Omental fat pad (tissue), 4 donors: ENCODE data around the gene CCM2. TPM values are rescaled to one million over a fixed set of nuclear protein-coding genes. Genes with fewer than 3 reads are reported as not detected.
A peak's percentile ranks its signal among the peaks of the same experiment; 100 is the strongest.

Source experiments
- ATAC-seq: fragments of 150-250 bp; one replicate; pipeline ENCODE4 v1.9.1; 2016; ENCODE audit warnings: mild to moderate bottlenecking, moderate library complexity; ENCODE audit not compliant: low FRiP score
- DNase-seq: peaks from one replicate; pipeline ENCODE4 v3.0.0-alpha.2; 2019; ENCODE audit warnings: low spot score
- CTCF ChIP-seq, 3 donors: fragments of 450-650 bp; IDR thresholded peaks; one replicate each; pipeline ENCODE4 v1.5.1; 2016 to 2017; ENCODE audit warnings: antibody characterized with exemption in 3 of 3, mild to moderate bottlenecking in 3 of 3, moderate library complexity in 2 of 3
- total RNA-seq, 4 donors: library from RNA; depleted of rRNA; stranded (reverse); fragments of >200 nt; gene quantifications; one replicate each; pipeline ENCODE4 v1.1.0, GENCODE V29; 2016

Gene CCM2
- total RNA-seq = 10 to 100 TPM; 40.5 to 61.7 (median 57.6) TPM

DNA sequence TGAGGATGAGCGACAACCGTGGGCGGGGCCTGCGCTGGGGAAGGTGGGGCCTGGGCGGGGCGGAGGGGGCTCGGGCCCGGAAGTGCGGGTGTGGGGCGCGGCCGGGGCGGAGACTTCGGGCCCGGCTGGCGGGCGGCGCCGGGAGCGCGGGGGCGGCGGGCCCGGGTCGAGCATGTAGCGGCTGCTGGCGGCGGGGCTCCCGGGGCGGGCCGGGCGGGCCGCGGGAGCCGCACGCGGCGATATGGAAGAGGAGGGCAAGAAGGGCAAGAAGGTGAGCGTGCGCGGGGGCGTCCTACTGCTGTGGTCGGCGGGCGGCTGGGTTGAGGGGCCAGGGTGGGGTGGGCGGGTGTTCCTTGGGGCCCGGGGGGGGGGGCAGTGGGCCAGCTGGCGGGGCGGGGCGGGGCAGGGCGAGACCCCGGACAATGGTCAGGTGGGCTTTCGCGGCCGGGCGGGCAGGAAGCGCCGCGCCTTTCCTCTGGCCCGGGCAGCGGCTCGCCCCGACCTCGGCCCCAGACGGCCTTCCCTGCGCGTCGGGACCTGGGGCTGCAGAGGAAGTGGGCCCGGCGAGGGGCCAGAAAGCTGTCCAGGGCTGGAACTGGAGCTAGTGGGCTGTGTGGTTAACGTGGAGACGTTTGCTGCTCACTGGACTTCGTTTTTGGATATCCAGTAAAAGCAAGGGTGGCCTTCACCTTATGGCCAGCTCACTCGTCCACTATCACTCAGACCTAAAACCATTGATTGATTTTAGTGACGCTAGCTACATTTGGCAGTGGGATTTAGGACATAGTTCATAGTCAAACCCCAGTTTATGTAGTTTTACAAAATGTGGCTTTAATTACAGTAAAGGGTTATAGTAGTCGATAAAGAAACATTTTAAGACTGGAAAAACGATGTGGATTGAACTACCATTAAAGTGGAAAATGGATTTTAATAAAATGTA, at the start of gene CCM2:
Gene CCM2 (plus strand): TSS at position 109 of the 940 bp plus-strand sequence. CDS start 133 bp downstream, at position 242.
- DNase-seq (no peak), ATAC-seq (peak; percentile 32)
- no peak for TF ChIP-seq CTCF (IDR thresholded peaks at IDR 0.05)

DNA sequence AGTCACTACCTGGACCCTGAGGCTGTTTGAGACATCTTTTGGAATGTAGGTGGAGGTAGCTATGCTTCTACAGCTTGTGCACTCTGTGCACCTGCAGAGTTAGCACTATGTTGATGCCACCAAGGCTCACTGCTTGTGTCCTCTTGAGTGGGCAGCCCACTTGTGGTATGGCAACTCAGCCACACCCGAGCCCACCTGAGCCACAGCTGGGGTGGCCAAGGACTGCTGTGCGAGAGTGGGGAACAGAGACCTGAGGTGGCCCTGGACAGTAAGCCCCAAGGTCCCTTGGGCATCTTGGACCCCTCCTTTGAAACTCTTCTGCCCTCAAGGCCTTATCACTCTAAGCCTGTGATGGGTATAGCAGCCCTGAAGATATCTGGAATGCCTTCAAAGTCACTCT, 46.8 kb upstream of the CCM2 start:
- no peak for TF ChIP-seq CTCF (IDR thresholded peaks at IDR 0.05)
- no peak for ATAC-seq
- DNase-seq = no peak

- no peak for TF ChIP-seq CTCF (IDR thresholded peaks at IDR 0.05)
- DNase-seq = no peak
- no peak for ATAC-seq
Measured at GRCh38 chr7:44955733-44956132, 44.3 kb upstream of the CCM2 start.

DNA sequence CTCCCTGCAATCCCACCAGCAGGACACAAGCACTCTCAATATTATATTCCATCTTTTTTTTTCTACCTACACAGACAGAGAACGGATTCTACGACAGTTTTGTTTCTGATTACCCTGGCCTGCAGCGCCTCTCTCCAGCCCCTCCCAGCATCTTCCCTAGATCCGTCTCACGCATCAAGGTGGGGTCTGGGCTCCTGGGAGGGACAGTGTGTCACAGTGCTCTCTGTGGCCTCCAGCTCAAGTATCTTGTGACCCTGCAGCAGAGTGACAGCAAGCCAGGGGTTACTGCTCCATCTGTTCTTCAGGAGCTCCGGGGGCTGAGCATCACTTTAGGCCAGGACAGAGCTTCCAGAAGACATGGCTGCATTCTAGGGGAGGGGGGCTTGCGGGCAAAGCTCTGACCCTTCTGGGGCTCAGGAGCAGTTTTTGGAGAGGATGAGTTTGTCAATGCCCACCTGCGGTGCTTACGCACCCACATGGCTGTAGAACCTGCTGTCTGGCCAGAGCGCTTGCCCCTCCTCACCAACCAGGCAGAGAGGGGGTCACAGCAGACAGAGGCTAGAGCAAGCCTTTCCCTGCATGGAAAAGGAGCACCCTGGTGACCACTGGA, 43.7 kb upstream of the CCM2 start:
- DNase-seq (no peak), ATAC-seq (no peak)
- TF ChIP-seq CTCF (IDR thresholded peaks at IDR 0.05) = no peak

GRCh38 chr7:44958645-44959344, 41.2 kb upstream of the CCM2 start:
- ATAC-seq (no peak), DNase-seq (no peak)
- no peak for TF ChIP-seq CTCF (IDR thresholded peaks at IDR 0.05)

- no peak for ATAC-seq
- no peak for DNase-seq
- TF ChIP-seq CTCF (IDR thresholded peaks at IDR 0.05) = no peak
Measured at GRCh38 chr7:44959433-44959951, 40.5 kb upstream of the CCM2 start.
